MCF 10A (cell line): ENCODE results near the gene PIGH. TPM values are rescaled to one million over a fixed set of nuclear protein-coding genes. Genes with fewer than 3 reads are reported as not detected.

Experiments
- BruUV-seq: library from RNA; stranded (reverse); fragments of 400-500 nt; replicated peaks from 2 replicates; lab custom pipeline; 2021; lab: Mats Ljungman, UMichigan
- CTCF ChIA-PET: fragments of 300-600 bp; sonication (Branson Sonifier 250); formaldehyde crosslinking; extraction: SDS; loops from one replicate; lab custom pipeline; 2021; ENCODE audit warnings: antibody characterized with exemption, inconsistent platforms; lab: Yijun Ruan, JAX
- POLR2A ChIA-PET: fragments of 300-600, 350-650 bp; sonication (Branson Sonifier 250); formaldehyde crosslinking; extraction: SDS; loops from one replicate; lab custom pipeline; 2020; ENCODE audit warnings: antibody characterized with exemption, inconsistent platforms; lab: Yijun Ruan, JAX
- DNase-seq: peaks from one replicate; pipeline ENCODE4 v3.0.0-alpha.2; 2018; ENCODE audit not compliant: unreplicated experiment
- H3K27ac Mint-ChIP-seq: one replicate; pipeline ENCODE4 v1.8.0; 2022; ENCODE audit warnings: mild to moderate bottlenecking, low read depth, mixed read lengths; ENCODE audit not compliant: unreplicated experiment
- H3K27me3 Mint-ChIP-seq: one replicate; pipeline ENCODE4 v1.8.0; 2022; ENCODE audit warnings: mixed read lengths; ENCODE audit not compliant: insufficient read depth, unreplicated experiment
- H3K36me3 Mint-ChIP-seq: one replicate; pipeline ENCODE4 v1.8.0; 2022; ENCODE audit warnings: mild to moderate bottlenecking, moderate library complexity, mixed read lengths; ENCODE audit not compliant: insufficient read depth, unreplicated experiment
- H3K4me1 Mint-ChIP-seq: one replicate; pipeline ENCODE4 v1.8.0; 2022; ENCODE audit warnings: mixed read lengths; ENCODE audit not compliant: insufficient read depth, unreplicated experiment
- H3K4me3 Mint-ChIP-seq: one replicate; pipeline ENCODE4 v1.8.0; 2022; ENCODE audit warnings: mild to moderate bottlenecking, moderate library complexity, mixed read lengths; ENCODE audit not compliant: unreplicated experiment
- H3K9me3 Mint-ChIP-seq: one replicate; pipeline ENCODE4 v1.8.0; 2022; ENCODE audit warnings: mixed read lengths; ENCODE audit not compliant: unreplicated experiment
- intact Hi-C: fragments of 100-400 bp; cut with micrococcal nuclease; formaldehyde crosslinking; loops from 2 replicates; pipeline ENCODE4 v1.14.1; 2022
- total RNA-seq: library from RNA; stranded (reverse); gene quantifications from 2 replicates; pipeline ENCODE4 v1.2.3, GENCODE V29; 2022
- TF ChIP-seq, protein P1 (sequence below): fragments of 200-600 bp; IDR thresholded peaks from one replicate; pipeline ENCODE4 v1.8.0; 2022; ENCODE audit warnings: antibody characterized with exemption, mild to moderate bottlenecking; ENCODE audit not compliant: unreplicated experiment

PIGH gene
- total RNA-seq, 1 experiment from 2014 or later = 18.9 TPM

DNA sequence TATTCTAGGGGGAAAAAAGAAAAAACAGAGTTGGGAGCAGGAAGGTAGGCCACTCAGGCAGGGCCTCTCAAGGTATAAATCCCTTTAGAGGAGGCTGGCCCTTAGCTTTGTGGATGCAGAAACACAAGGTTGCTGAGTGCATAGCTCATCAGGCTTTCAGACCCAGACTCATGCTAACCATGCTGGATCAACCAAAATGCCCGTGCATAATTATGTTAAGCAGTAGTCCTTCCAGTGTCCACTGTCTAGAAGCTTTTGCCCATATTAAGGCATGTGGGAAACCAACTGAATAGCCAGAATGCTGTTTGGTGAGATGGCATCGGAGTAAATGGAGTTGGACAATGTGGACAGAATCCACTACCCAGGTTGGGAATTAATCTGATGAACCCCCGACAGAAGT, 38.6 kb upstream of the PIGH start:
- TF ChIP-seq, protein P1, sequence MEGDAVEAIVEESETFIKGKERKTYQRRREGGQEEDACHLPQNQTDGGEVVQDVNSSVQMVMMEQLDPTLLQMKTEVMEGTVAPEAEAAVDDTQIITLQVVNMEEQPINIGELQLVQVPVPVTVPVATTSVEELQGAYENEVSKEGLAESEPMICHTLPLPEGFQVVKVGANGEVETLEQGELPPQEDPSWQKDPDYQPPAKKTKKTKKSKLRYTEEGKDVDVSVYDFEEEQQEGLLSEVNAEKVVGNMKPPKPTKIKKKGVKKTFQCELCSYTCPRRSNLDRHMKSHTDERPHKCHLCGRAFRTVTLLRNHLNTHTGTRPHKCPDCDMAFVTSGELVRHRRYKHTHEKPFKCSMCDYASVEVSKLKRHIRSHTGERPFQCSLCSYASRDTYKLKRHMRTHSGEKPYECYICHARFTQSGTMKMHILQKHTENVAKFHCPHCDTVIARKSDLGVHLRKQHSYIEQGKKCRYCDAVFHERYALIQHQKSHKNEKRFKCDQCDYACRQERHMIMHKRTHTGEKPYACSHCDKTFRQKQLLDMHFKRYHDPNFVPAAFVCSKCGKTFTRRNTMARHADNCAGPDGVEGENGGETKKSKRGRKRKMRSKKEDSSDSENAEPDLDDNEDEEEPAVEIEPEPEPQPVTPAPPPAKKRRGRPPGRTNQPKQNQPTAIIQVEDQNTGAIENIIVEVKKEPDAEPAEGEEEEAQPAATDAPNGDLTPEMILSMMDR = no peak
- H3K4me1 Mint-ChIP-seq = peaks cover 13% of the 10 kb centered on the region
- ChIA-PET CTCF (no interaction called here), POLR2A (interaction anchor here (0.7 kb wide), 1 partner anchor 19 kb away, joined by 3 read pairs; no protein-coding TSS in a partner anchor)
- intact Hi-C loops = no loop called here
- no TSS peak for BruUV-seq
- H3K36me3 Mint-ChIP-seq = peaks cover 6% of the 10 kb centered on the region
- H3K27ac Mint-ChIP-seq = no peak overlapping the region
- no peaks in the 10 kb centered on the region for H3K9me3 Mint-ChIP-seq
- no peak for DNase-seq
- H3K27me3 Mint-ChIP-seq = no peaks in the 10 kb centered on the region
- no peak overlapping the region for H3K4me3 Mint-ChIP-seq

DNA sequence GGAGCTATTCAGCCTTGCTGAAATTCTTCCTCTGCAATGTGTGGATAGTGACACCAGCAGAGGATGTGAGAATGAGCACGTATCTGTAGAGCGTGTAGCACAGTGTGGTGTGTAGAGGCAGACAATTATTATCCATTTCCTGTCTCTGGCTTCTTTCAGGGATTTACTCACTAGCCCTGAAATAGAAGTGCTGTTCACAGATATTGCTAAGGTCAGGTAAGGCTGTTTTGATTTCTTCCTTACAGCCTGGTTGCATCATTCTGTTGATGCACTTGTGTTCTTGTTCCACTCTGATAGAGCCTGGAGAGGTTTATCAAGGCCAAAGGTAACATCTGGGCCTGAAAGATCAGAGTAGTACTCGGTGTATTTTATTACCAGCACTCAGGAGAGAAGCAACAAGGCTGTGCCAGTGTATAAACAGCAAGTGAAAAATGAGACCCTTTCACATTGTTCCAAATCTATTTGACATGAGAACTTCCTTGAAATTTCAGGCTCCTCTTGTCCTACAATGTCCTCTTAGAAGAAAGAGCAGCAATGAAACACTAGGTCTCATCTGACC, 36.4 kb upstream of the PIGH start:
- TF ChIP-seq, protein P1 = no peak
- intact Hi-C loops = no loop called here
- Mint-ChIP-seq H3K27ac (peak overlapping the region; percentile 19), H3K36me3 (no peaks in the 10 kb centered on the region), H3K27me3 (no peaks in the 10 kb centered on the region), H3K4me1 (peaks cover 8% of the 10 kb centered on the region), H3K9me3 (no peaks in the 10 kb centered on the region), H3K4me3 (no peak overlapping the region)
- ChIA-PET CTCF (interaction anchor here (0.5 to 1.1 kb wide), 4 partner anchors 17 to 494 kb away, joined by 3 to 4 read pairs (median 4); no protein-coding TSS in a partner anchor), POLR2A (no interaction called here)
- no peak for DNase-seq
- BruUV-seq = no TSS peak

DNA sequence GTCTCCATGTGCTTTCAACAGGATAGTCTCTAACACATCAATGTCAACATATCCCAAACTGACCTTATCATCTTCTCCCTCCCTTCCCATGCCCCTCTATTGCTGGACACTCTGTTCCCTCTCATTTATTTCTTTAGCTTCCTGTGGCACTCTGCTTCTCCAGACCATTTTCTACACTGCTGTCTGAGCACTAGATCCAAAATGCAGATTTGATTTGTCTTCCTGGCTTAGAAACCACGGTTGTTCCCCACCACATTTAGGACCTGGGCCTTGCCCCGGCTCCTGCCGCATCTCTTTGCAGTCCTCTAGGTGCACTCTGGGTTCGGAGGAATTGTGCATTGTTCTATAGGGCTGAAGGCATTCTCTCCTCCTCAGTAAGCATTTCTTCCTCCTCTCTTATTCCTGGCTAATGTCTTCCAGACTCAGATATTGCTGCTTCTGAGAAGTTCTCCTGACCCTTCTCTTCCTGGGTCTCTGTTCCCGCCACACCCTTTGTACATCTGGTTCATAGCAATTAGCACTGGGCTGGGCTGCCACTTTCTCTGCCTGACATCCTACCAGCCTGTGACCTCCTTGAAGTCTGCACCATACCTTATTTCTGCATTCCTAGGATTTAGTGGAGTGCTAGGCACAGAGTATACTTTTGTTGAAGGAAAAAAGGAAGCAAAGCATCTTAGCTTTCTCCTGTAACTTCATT, 33.5 kb upstream of the PIGH start:
- intact Hi-C loops = no loop called here
- H3K27ac Mint-ChIP-seq = no peak overlapping the region
- BruUV-seq = no TSS peak
- no peaks in the 10 kb centered on the region for H3K9me3 Mint-ChIP-seq
- CTCF ChIA-PET = no interaction called here
- POLR2A ChIA-PET = interaction anchor here (0.9 kb wide), 1 partner anchor 13 kb away, joined by 4 read pairs; no protein-coding TSS in a partner anchor
- H3K4me3 Mint-ChIP-seq = no peak overlapping the region
- H3K36me3 Mint-ChIP-seq = no peaks in the 10 kb centered on the region
- TF ChIP-seq, protein P1 = no peak
- H3K4me1 Mint-ChIP-seq = peaks cover 8% of the 10 kb centered on the region
- no peaks in the 10 kb centered on the region for H3K27me3 Mint-ChIP-seq
- DNase-seq = no peak

DNA sequence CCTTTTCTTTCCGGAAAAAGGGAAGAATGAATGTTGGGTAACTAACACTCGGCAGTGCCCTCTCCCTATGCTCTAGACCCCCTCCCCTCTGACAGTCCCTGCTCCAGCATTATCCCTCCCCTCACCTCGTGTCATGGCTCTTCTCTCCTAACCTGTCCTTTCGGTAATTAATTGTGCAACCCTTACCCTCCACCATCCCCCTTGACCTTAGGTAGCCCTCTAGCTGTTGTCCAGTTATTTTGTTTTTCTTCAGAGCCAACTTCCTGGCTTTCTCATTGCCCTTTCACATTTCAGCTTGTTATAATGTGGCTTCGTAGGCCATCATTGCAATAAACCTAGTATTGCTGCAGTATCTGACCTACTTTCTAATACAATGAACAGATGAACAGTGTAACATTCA, 30.9 kb upstream of the PIGH start:
- TF ChIP-seq, protein P1 = no peak
- no peak for DNase-seq
- intact Hi-C loops = no loop called here
- Mint-ChIP-seq H3K4me1 (no peaks in the 10 kb centered on the region), H3K4me3 (no peak overlapping the region), H3K27me3 (no peaks in the 10 kb centered on the region), H3K9me3 (no peaks in the 10 kb centered on the region), H3K36me3 (no peaks in the 10 kb centered on the region), H3K27ac (no peak overlapping the region)
- BruUV-seq = no TSS peak
- CTCF ChIA-PET = interaction anchor here (1.0 kb wide), 1 partner anchor 19 kb away, joined by 4 read pairs; no protein-coding TSS in a partner anchor
- POLR2A ChIA-PET = interaction anchor here (1.2 kb wide), 1 partner anchor 11 kb away, joined by 4 read pairs; the partner anchor contains the start of gene ARG2
